Fibroblast of skin of scalp (primary cell): ENCODE results near the gene PRR14.

Source experiments
- DNase-seq: peaks from one replicate; pipeline ENCODE4 v3.0.0-alpha.2; 2013

Gene PRR14

DNA sequence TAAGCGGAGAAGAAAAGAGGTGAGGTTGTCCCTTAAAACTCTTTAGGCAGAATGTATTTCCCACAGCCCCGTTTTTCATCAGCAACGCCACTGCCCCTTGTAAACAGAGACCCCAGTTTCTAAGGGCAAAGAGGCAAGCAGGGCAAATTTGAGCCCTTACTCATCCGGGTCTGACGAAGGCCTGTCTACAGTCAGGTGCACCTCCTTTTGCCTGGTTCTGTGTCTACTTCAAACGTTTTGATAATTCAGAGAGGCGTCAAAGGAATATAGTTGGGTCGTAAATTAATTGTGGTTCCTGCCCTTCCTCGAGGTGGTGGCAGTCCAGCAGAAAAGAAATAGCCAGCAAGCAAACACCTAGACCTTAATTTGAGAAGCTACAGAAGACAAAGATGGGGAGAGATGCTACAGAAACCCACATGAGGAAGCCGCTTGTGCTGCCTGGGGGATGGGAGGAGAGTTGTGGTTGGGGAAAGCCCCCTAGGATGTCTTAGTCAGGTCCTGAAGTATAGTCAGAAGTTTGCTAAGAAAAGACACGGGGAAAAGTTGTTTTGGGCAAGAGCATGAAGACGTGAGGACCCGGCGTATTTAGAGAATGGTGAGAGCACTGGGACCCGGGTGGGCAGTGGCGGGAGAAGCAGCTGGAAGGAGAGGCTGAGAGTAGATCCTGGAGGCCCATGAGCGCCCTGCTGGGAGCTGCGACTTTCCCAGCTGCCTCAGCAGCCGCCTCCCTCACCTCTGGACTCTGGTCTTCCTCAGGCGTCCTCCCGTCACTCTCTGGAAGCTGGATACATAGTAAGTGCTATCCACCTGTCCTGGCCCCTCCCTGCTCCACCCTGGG lies 9.9 kb downstream of the PRR14 start:
- no peak for DNase-seq

GRCh38 chr16:30662449-30662848 lies 11.7 kb downstream of the PRR14 start:
- DNase-seq = no peak

- no peak for DNase-seq
Measured at GRCh38 chr16:30663038-30663437, 12.3 kb downstream of the PRR14 start.

DNA sequence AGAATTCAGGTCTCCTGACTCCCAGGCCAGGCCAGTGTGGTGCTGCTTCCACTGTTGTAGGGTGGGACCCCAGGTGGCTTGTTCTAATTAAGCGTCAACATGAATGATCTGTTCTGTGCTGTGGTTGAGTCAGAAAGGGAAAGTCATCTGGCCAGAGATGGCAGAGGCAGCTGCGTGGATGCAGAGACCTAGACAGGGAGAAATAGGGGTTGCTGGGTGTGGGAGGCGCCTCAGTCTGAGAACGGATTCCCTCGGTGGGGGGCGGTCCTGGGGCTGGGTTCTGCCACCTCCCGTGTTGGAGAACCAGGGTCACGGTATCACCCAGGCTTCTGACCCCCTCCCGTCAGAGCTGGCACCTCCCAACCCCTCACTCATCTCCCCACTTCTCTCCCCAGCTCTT lies 13.1 kb downstream of the PRR14 start:
- no peak for DNase-seq

DNA sequence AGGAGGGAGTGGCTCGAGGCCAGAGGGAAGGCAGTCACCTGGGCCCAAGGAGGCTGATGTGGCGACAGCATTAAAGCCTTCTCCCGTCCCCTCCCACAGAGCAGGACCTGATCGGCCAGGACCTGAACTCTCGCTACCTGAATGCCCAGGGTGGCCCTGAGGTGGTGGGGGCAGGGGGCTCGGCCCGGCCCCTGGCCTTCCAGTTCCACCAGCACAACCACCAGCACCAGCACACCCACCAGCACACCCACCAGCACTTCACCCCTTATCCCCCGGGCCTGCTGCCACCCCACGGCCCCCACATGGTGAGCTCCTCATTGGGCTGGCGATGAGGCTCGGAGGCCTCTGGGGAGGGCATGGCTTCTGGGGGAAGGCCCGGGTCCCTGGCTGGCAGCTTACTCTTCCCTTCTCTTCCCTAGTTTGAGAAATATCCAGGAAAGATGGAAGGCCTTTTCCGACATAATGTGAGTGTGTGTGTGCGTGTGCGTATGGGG lies 13.9 kb downstream of the PRR14 start:
- no peak for DNase-seq

DNA sequence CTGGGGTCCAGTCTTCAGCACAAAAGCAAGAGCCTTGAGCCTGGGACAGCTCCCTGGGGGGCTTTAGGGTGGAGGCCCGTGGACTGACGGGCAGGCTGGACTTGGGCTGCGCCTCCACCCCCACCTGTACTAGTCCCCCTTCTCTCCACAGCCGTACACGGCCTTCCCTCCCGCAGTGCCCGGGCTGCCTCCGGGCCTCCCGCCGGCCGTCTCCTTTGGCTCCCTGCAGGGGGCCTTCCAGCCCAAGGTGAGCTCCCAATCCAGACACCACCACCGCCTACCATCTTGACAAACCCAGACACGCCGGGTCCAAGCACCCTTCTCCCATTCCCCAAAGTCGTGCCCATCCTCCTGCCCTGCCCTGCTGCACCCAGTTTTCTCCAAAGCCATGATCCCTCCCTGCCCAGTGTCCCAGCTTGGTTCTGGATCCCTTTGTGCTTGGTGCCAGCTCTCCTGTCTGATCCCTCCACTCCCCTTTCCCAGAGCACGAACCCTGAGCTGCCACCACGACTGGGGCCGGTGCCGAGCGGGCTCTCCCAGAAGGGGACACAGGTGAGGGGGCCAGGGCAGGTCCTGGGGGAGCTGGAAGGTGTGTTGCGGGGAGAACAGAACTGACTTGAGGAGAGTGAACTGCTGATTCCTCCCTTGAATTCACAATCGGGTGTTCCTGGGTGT lies 14.5 kb downstream of the PRR14 start:
- no peak for DNase-seq

- DNase-seq = no peak
Measured at GRCh38 chr16:30665830-30666190, 15.1 kb downstream of the PRR14 start.

DNA sequence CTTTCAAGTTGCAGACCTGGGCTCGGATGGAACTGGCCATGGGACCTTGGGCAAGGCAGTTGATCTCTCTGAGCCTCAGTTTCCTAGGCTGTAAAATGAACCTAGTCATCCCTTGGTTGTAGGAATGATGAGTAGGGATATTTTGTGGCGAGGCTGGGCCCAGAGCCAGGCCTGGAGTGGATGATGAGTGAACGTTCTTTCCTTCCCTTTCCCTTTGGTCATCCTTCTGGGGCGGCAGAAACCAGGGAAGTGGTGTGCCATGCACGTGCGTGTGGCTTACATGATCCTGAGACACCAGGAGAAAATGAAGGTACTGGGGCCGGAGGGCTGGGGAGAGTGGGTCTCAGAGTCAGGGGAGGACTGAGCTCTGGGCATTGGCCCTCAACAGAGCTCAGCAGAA lies 15.9 kb downstream of the PRR14 start:
- DNase-seq = no peak

GRCh38 chr16:30667361-30667905 lies 16.7 kb downstream of the PRR14 start:
- no peak for DNase-seq

GRCh38 chr16:30668393-30668792 lies 17.6 kb downstream of the PRR14 start:
- no peak for DNase-seq

DNA sequence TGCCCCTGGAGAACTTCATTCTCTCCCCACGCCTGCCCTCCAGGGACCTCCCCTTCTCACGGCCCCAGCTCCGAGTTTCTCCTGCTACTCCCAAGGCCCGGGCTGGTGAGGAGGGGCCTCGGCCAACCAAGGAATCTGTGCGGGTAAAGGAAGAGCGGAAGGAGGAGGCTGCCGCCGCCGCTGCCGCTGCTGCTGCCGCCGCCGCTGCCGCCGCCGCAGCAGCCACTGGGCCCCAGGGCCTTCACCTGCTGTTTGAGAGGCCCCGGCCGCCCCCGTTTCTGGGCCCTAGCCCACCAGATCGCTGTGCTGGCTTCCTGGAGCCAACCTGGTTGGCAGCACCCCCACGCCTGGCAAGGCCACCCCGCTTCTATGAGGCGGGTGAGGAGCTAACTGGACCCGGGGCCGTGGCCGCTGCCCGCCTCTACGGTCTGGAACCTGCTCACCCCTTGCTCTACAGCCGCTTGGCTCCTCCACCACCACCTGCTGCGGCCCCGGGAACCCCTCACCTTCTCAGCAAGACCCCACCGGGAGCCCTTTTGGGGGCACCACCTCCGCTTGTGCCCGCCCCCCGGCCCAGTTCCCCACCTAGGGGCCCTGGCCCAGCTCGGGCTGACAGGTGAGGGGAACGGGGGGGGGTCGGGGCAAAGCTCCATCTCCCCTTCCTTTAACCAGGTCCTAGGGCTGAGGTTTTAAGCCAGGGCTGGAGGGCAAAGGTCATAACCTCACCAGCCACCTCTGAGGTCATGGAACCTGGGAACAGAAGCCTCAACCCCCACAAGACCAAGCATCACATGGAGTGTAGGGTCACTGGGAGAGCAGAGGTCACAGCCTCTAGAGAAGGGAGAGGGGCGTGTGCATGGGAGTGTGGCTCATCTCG lies 18.5 kb downstream of the PRR14 start:
- DNase-seq = no peak

GRCh38 chr16:30669903-30670824 lies 19.4 kb downstream of the PRR14 start:
- no peak for DNase-seq

DNA sequence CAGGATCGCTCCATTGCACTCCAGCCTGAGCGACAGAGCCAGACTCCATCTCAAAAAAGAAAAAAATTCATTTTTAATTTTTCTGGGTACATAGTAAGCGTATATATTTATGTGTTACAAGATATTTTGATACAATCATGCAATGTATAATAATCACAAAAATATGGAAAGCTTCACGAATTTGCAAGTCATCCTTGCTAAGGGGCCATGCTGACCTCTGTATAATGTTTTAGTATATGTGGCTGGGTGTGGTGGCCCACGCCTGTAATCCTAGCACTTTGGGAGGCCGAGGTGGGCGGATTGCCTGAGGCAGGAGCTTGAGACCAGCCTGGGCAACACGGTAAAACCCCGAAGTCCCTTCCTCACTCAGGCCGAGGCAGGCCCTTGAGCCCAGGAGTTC lies 24.4 kb downstream of the PRR14 start:
- no peak for DNase-seq

DNA sequence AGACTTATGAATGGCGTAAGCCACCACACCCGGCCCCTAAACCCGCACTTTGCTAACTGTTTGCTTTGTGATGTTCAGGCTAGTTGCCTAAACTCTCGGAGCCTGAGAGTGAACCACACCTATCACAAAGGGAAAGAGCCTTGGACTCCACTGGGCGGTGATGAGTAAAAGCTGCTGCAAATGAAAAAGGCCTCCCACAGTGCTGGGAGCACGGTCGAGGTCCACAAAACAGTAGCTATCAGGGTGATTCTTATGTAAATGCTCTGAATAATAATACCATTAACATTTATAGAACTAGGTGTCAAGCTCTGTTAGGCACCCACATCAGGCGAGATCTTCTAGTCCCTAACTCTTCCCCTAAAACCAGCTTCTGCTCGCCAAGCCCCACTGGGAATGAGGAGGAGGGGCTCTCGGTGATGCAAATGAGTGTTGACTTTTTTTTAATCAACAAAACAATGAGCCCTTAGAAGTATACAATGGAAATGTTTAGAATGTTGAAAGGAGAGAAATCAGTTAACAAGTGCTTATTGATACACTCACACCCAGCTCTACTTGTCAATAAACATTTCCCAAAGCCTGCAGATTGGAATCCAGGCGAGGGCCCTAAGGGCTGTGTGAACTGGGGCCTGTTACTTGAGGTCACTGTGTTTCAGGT lies 27.3 kb downstream of the PRR14 start:
- DNase-seq = no peak

- no peak for DNase-seq
Measured at GRCh38 chr16:30678586-30678970, 27.8 kb downstream of the PRR14 start.

DNA sequence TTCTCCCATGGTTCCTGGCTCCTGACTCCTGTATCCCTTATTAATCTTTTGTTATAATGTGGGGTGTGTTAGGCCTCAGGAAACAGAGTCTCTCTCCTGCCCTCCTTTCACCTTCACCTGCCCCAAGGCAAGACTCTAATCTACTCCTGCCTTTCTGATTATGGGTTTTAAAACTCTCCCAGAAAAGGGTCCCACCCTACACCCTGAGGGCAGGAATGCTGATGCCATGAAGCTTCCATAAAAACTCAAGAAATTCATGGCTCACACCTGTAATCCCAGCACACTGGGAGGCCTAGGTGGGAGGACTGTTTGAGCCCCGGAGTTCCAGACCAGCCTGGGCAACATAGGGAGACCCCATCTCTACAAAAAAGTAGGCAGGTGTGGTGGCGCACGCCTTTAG lies 29.6 kb downstream of the PRR14 start:
- DNase-seq = no peak

DNA sequence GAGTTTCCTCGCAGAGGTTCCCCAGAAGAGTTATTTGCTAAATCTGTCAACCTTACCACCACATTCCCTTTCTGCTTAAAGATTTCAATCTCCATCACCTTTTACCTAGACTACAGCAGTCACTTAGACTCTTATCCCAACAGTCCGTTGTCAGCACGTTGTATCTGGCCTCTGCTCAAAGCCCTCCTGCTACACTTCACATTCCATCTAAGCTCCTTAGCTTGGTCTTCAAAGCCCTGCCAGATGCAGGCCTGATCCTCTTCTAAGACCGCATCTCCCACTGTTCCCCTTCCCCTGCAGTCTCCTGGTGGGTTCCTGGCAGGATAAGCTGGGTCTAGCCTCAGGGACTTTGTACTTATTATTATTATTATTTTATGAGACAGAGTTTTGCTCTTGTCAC lies 37.9 kb downstream of the PRR14 start:
- no peak for DNase-seq

DNA sequence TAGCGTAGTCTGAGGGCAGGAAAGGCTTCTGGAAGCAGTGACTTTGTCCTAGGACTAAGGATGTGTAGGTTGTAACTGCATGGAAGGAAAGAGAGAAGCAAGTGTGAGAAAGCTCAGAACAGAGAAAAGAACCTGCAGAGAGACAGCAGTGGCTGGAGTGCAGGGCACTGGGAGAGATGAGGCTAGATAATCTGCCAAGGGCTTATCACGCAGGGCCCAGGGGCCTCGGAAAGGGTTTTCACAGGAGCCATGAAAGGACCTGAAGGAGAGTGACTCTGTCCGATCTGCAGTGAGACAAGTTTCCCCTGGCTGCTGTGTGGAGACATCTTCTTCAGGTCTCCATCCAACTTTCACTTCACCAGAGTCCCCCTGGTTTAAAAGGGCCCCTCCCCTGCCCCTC lies 41.1 kb downstream of the PRR14 start:
- DNase-seq = no peak

- no peak for DNase-seq
Measured at GRCh38 chr16:30692396-30693064, 41.8 kb downstream of the PRR14 start.

DNA sequence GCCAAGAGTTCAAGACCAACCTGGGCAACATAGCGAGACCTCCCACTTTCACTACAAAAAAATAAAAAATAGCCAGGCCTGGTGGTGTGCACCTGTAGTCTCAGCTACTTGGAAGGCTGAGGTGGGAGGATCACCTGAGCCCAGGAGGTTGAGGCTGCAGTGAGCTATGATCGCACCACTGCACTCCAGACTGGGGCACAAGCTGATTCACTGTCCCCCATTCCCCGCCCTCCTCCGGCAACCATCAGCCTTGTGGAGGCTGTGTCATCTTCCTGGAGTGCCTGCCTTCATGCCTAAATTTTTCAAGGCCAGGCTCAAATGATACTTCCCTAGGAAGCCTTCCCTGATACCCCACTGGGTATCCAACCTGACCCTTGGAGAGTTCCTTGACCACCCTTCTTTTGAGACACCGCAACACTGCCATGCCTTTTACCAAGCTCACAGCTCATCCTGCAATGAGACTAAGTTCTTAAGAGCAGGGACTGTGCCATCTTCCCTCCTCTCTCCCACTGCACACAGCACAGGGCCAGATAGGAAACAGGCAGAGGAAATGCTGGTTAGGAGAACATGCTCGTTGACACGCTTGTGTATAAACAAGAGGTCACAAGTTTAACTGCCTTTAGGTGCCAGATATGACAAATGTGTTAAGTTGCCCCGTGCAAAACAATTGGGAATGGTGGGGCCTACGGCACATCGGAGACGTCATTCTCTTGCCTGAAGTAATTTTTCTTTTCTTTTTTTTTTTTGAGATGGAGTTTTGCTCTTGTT lies 44.4 kb downstream of the PRR14 start:
- no peak for DNase-seq
